LoVo (cell line): ENCODE measurements around the gene DAAM2.
A peak's percentile ranks its signal among the peaks of the same experiment; 100 is the strongest.

ENCODE experiments used
- DNase-seq: peaks from one replicate; pipeline ENCODE4 v3.0.0-alpha.2; 2016; ENCODE audit warnings: low spot score

DAAM2 gene

GRCh38 chr6:39887692-39888450 is 95.7 kb downstream of the DAAM2 start:
- no peak for DNase-seq

GRCh38 chr6:39889229-39889628 is 97.1 kb downstream of the DAAM2 start:
- no peak for DNase-seq

- no peak for DNase-seq
Measured at GRCh38 chr6:39891353-39891752, 99.2 kb downstream of the DAAM2 start.

- DNase-seq = no peak
Measured at GRCh38 chr6:39891976-39892375, 99.8 kb downstream of the DAAM2 start.

- peak; percentile 1 for DNase-seq
Measured at GRCh38 chr6:39892490-39893129, 100.4 kb downstream of the DAAM2 start.

GRCh38 chr6:39893286-39893685 is 101.1 kb downstream of the DAAM2 start:
- no peak for DNase-seq

- DNase-seq = no peak
Measured at GRCh38 chr6:39896701-39897100, 104.5 kb downstream of the DAAM2 start.

GRCh38 chr6:39897698-39898097 is 105.5 kb downstream of the DAAM2 start:
- DNase-seq = no peak

GRCh38 chr6:39898625-39899024 is 106.4 kb downstream of the DAAM2 start:
- DNase-seq = no peak

- DNase-seq = no peak
Measured at GRCh38 chr6:39899554-39900295, 107.5 kb downstream of the DAAM2 start.

GRCh38 chr6:39901116-39901655 is 109.0 kb downstream of the DAAM2 start:
- DNase-seq = no peak

GRCh38 chr6:39901670-39902069 is 109.5 kb downstream of the DAAM2 start:
- DNase-seq = no peak

GRCh38 chr6:39902136-39902535 is 110.0 kb downstream of the DAAM2 start:
- no peak for DNase-seq

- DNase-seq = no peak
Measured at GRCh38 chr6:39902786-39903465, 110.8 kb downstream of the DAAM2 start.

GRCh38 chr6:39903656-39904055 is 111.5 kb downstream of the DAAM2 start:
- DNase-seq = no peak

GRCh38 chr6:39904946-39905639 is 112.9 kb downstream of the DAAM2 start:
- no peak for DNase-seq

GRCh38 chr6:39905640-39905975 is 113.4 kb downstream of the DAAM2 start:
- DNase-seq = no peak

- no peak for DNase-seq
Measured at GRCh38 chr6:39906318-39906761, 114.2 kb downstream of the DAAM2 start.

GRCh38 chr6:39907871-39908575 is 115.8 kb downstream of the DAAM2 start:
- no peak for DNase-seq

- no peak for DNase-seq
Measured at GRCh38 chr6:39908838-39909583, 116.8 kb downstream of the DAAM2 start.
